H1 (cell line): ENCODE measurements around the gene LRRTM2. TPM values are rescaled to one million over a fixed set of nuclear protein-coding genes. Genes with fewer than 3 reads are reported as not detected.

ENCODE experiments used
- CTCF ChIA-PET: fragments of 300-600 bp; sonication (Branson Sonifier 250); formaldehyde crosslinking; loops from one replicate; lab custom pipeline; 2021; ENCODE audit not compliant: partially characterized antibody; lab: Charles Lee
- POLR2A ChIA-PET: fragments of 300-600 bp; sonication (Branson Sonifier 250); formaldehyde crosslinking; loops from one replicate; lab custom pipeline; 2021; ENCODE audit warnings: inconsistent platforms; ENCODE audit not compliant: partially characterized antibody; lab: Charles Lee
- DNase-seq, 2 experiments: peaks; one replicate each; pipeline versions ENCODE4 v3.0.0 to v3.0.0-alpha.2; 2010 to 2022; ENCODE audit warnings: low spot score in 2 of 2, low read depth in 1 of 2, mixed read lengths in 1 of 2
- FAIRE-seq: peaks from 2 replicates; lab custom pipeline; 2011; peaks lifted over from hg19 to GRCh38; lab: Jason Lieb, UNC
- H2AFZ ChIP-seq: 2 replicates; pipeline ENCODE4 v1.8.1; 2012; ENCODE audit warnings: low read length, inconsistent platforms
- H2AK5ac ChIP-seq: 2 replicates; pipeline ENCODE4 v1.6.1; 2013; ENCODE audit warnings: low read depth, low read length
- H2BK120ac ChIP-seq: replicated peaks from 2 replicates; pipeline ENCODE3; 2013; ENCODE audit warnings: low read depth, low read length, inconsistent platforms
- H2BK12ac ChIP-seq: 2 replicates; pipeline ENCODE4 v1.6.1; 2013; ENCODE audit warnings: low read depth, low read length
- H2BK15ac ChIP-seq: 2 replicates; pipeline ENCODE4 v1.6.1; 2013; ENCODE audit warnings: low read length
- H2BK20ac ChIP-seq: 2 replicates; pipeline ENCODE4 v1.6.1; 2013; ENCODE audit warnings: low read length
- H2BK5ac ChIP-seq: 2 replicates; pipeline ENCODE4 v1.6.1; 2013; ENCODE audit warnings: low read depth, low read length
- H3K14ac ChIP-seq: 2 replicates; pipeline ENCODE4 v1.6.1; 2013; ENCODE audit warnings: inconsistent platforms; ENCODE audit not compliant: insufficient read length
- H3K18ac ChIP-seq: 2 replicates; pipeline ENCODE4 v1.6.1; 2013; ENCODE audit warnings: low read length; ENCODE audit errors: extremely low read depth
- H3K23ac ChIP-seq: 2 replicates; pipeline ENCODE4 v1.6.1; 2013; ENCODE audit warnings: inconsistent platforms; ENCODE audit not compliant: insufficient read length
- H3K23me2 ChIP-seq: 2 replicates; pipeline ENCODE4 v1.6.1; 2013; ENCODE audit warnings: low read depth, low read length
- H3K27ac ChIP-seq: 2 replicates; pipeline ENCODE4 v1.6.1; 2011; ENCODE audit warnings: low read depth, low read length, inconsistent platforms
- H3K27me3 ChIP-seq, 4 experiments: replicated peaks in 1 of 4; 1 replicate in 1 of 4; 2 replicates in 3 of 4; pipeline versions ENCODE4 v1.6.1 to v1.8.1; 2011 to 2013; ENCODE audit warnings: low read length in 3 of 4, mild to moderate bottlenecking in 3 of 4, inconsistent platforms in 2 of 4, mixed read lengths in 2 of 4, moderate library complexity in 1 of 4; ENCODE audit not compliant: control insufficient read depth in 3 of 4, insufficient read depth in 3 of 4; ENCODE audit errors: extremely low read depth in 1 of 4
- H3K36me3 ChIP-seq, 4 experiments: 2 replicates each; pipeline versions ENCODE4 v1.6.1 to v1.8.1; 2011 to 2013; ENCODE audit warnings: mild to moderate bottlenecking in 4 of 4, low read length in 3 of 4, moderate library complexity in 2 of 4, control low read depth in 1 of 4, inconsistent platforms in 1 of 4; ENCODE audit not compliant: insufficient read depth in 4 of 4, control insufficient read depth in 2 of 4
- H3K4ac ChIP-seq: replicated peaks from 2 replicates; pipeline ENCODE3; 2013; ENCODE audit warnings: low read length, low read depth, mixed read lengths, inconsistent platforms; ENCODE audit not compliant: insufficient read length
- H3K4me1 ChIP-seq, 4 experiments: replicated peaks in 1 of 4; 1 replicate in 1 of 4; 2 replicates in 3 of 4; pipeline versions ENCODE4 v1.6.1 to v1.8.1; 2011 to 2013; ENCODE audit warnings: low read length in 3 of 4, inconsistent platforms in 2 of 4, mixed read lengths in 1 of 4; ENCODE audit not compliant: insufficient read depth in 4 of 4, control insufficient read depth in 3 of 4
- H3K4me2 ChIP-seq, 2 experiments: 2 replicates each; pipeline versions ENCODE4 v1.6.1 to v1.8.1; 2011 to 2013; ENCODE audit warnings: low read depth in 2 of 2, low read length in 2 of 2, control low read depth in 1 of 2, inconsistent platforms in 1 of 2, mild to moderate bottlenecking in 1 of 2; ENCODE audit not compliant: insufficient read depth in 1 of 2
- H3K4me3 ChIP-seq, 4 experiments: fragments of 200-600, 300-600 bp in 1 of 4; sonication (generic), shearing (Covaris generic), sonication (Bioruptor Twin) in 1 of 4; 2 replicates each; pipeline versions ENCODE4 v1.5.1 to v1.8.1; 2011 to 2016; ENCODE audit warnings: low read length in 4 of 4, low read depth in 3 of 4, control low read depth in 2 of 4, inconsistent platforms in 2 of 4, mild to moderate bottlenecking in 2 of 4, mixed read lengths in 1 of 4, moderate library complexity in 1 of 4; ENCODE audit not compliant: insufficient read depth in 2 of 4; ENCODE audit errors: extremely low read depth in 1 of 4
- H3K56ac ChIP-seq: replicated peaks from 2 replicates; pipeline ENCODE3; 2013; ENCODE audit warnings: low read depth, mild to moderate bottlenecking, mixed read lengths, low read length, inconsistent platforms; ENCODE audit not compliant: insufficient read length
- H3K79me1 ChIP-seq: 2 replicates; pipeline ENCODE4 v1.6.1; 2013; ENCODE audit warnings: low read depth, low read length, control low read depth
- H3K79me2 ChIP-seq, 2 experiments: 2 replicates each; pipeline versions ENCODE4 v1.6.1 to v1.8.1; 2012 to 2013; ENCODE audit warnings: low read length in 2 of 2, mild to moderate bottlenecking in 2 of 2, inconsistent platforms in 1 of 2; ENCODE audit not compliant: insufficient read depth in 2 of 2, control insufficient read depth in 1 of 2
- H3K9ac ChIP-seq, 4 experiments: replicated peaks in 1 of 4; 1 replicate in 1 of 4; 2 replicates in 3 of 4; pipeline versions ENCODE4 v1.6.1 to v1.8.1; 2011 to 2013; ENCODE audit warnings: low read depth in 3 of 4, low read length in 3 of 4, control low read depth in 2 of 4, mild to moderate bottlenecking in 2 of 4, moderate library complexity in 2 of 4, inconsistent platforms in 1 of 4; ENCODE audit errors: extremely low read depth in 1 of 4
- H3K9me3 ChIP-seq, 2 experiments: 2 replicates each; pipeline versions ENCODE4 v1.6.1 to v1.8.1; 2012 to 2013; ENCODE audit warnings: mild to moderate bottlenecking in 2 of 2, moderate library complexity in 2 of 2, control low read depth in 1 of 2, inconsistent platforms in 1 of 2, low read depth in 1 of 2, low read length in 1 of 2, mixed read lengths in 1 of 2; ENCODE audit not compliant: insufficient read depth in 2 of 2
- H4K20me1 ChIP-seq, 2 experiments: replicated peaks in 1 of 2; 2 replicates each; pipeline versions ENCODE3 to v1.8.1; 2011 to 2013; ENCODE audit warnings: inconsistent platforms in 2 of 2, low read length in 2 of 2, mild to moderate bottlenecking in 1 of 2; ENCODE audit not compliant: insufficient read depth in 2 of 2, control insufficient read depth in 1 of 2
- H4K5ac ChIP-seq: 2 replicates; pipeline ENCODE4 v1.6.1; 2013; ENCODE audit warnings: low read length, low read depth, mixed read lengths, inconsistent platforms; ENCODE audit not compliant: insufficient read length
- H4K8ac ChIP-seq: 2 replicates; pipeline ENCODE4 v1.8.0; 2013; ENCODE audit warnings: mild to moderate bottlenecking, moderate library complexity, low read length, inconsistent platforms; ENCODE audit not compliant: insufficient read depth; ENCODE audit errors: extremely low read depth
- H4K91ac ChIP-seq: replicated peaks from 2 replicates; pipeline ENCODE3; 2013; ENCODE audit warnings: low read length, mixed read lengths, inconsistent platforms; ENCODE audit not compliant: insufficient read length
- BACH1 ChIP-seq: IDR thresholded peaks from 2 replicates; pipeline ENCODE4 v1.6.1; 2012; ENCODE audit warnings: low read length, improper control_type of control experiment
- CEBPB ChIP-seq: IDR thresholded peaks from 2 replicates; pipeline ENCODE4 v1.6.1; 2012; ENCODE audit warnings: low read depth, low read length
- EZH2 ChIP-seq: fragments of 200-600 bp; sonication (generic); IDR thresholded peaks from 2 replicates; pipeline ENCODE4 v1.7.1; 2012; ENCODE audit warnings: low read depth, mild to moderate bottlenecking, moderate library complexity, low read length, inconsistent platforms; ENCODE audit not compliant: severe bottlenecking
- NANOG ChIP-seq: IDR thresholded peaks from 2 replicates; pipeline ENCODE4 v1.6.1; 2011; ENCODE audit warnings: low read length, low read depth, mild to moderate bottlenecking, inconsistent platforms; ENCODE audit not compliant: insufficient read depth, poor library complexity, severe bottlenecking
- YY1 ChIP-seq: IDR thresholded peaks from 2 replicates; pipeline ENCODE4 v1.6.1; 2011; ENCODE audit warnings: low read depth, mild to moderate bottlenecking, low read length
- WGBS, 2 experiments: shearing (Covaris generic) in 1 of 2; methylation state at CpG; one replicate each; pipeline versions ENCODE4 v1.1.6 to v1.1.7; 2013 to 2015; ENCODE audit warnings: low lambda C conversion rate in 2 of 2, mixed read lengths in 2 of 2, inconsistent platforms in 1 of 2, low coverage in 1 of 2, missing lambda C conversion rate in 1 of 2; ENCODE audit not compliant: insufficient replicate concordance in 2 of 2, insufficient coverage in 1 of 2, insufficient read length in 1 of 2; ENCODE audit errors: extremely low coverage in 1 of 2, missing lambda C conversion rate in 1 of 2; 5-methylcytosine and 5-hydroxymethylcytosine counted together
- polyA plus RNA-seq, 7 experiments: library from polyadenylated mRNA; depleted of rRNA in 3 of 7; stranded (reverse) in 5 of 7; unstranded in 2 of 7; fragments of >200 nt in 5 of 7; fragments of 200-250 nt in 2 of 7; gene quantifications; 1 replicate in 5 of 7; 2 replicates in 1 of 7; 4 replicates in 1 of 7; pipeline versions ENCODE4 v1.2.1 to v1.2.3, GENCODE V29; 2011 to 2013; ENCODE audit warnings: missing spikeins in 2 of 7, mixed read lengths in 2 of 7
- total RNA-seq: library from RNA; stranded (reverse); fragmentation: NEBNext Ultra II Directional; extraction: Animal tissue kit (Norgen Biotek cat#: 25700); gene quantifications from 2 replicates; pipeline ENCODE4 v1.2.1, GENCODE V29; 2021

LRRTM2 gene
- total and polyA plus RNA-seq, 2 of the 8 experiments (the other 6 are each of a cell fraction or from before 2014, with no cell fraction given) = not detected

DNA sequence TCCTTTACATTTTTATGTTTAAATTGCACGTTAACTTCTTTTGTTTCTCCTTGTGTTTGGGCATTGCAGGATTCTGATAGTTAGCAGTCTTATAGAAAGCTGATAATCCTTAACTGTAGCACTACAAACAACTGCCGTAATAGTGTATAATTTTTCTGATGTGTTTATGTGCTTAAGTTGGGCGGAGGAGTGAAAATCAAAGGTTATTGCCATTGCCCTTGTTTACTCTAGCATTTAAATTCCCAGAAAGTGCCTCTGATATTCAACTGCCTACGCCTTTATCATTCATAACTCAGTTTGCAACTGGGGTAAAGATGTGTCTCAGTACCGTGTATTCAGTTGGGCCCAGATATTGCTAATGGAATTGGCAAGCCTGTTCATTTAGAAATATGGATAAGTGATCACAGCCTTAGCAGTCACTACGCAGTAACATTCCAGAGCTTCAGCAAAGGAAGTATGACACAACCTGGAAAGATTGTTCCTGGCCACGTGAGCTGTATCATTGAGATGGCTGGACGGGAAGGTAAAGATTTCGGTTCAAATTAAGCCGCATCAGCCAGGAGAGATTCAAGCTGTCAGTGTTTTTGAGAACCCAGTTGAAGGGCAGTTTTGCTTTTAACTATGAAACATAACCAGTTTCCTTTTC, 28.1 kb upstream of the LRRTM2 start:
- DNase-seq (no peak), FAIRE-seq (no peak)
- no peak for TF ChIP-seq CEBPB
- no peak for TF ChIP-seq BACH1
- TF ChIP-seq NANOG = no peak
- TF ChIP-seq YY1 = no peak
- no peak for TF ChIP-seq EZH2
- Histone ChIP-seq H4K5ac (no peak overlapping the region), H3K79me2 (no peaks in the 10 kb centered on the region), H3K27ac (no peak overlapping the region), H3K18ac (no peak overlapping the region), H3K14ac (no peak overlapping the region), H3K56ac (no peak overlapping the region), H4K20me1 (no peaks in the 10 kb centered on the region), H3K9ac (no peak overlapping the region), H3K4ac (no peak overlapping the region), H2AK5ac (no peak overlapping the region), H2BK15ac (no peak overlapping the region), H3K4me2 (no peak overlapping the region), H2BK12ac (no peak overlapping the region), H3K4me1 (peaks cover 0 to 6% (median 0%) of the 10 kb centered on the region in 4 experiments; a peak in 2 of 7 replicates), H2BK20ac (no peak overlapping the region), H3K23ac (no peak overlapping the region), H3K27me3 (no peaks in the 10 kb centered on the region), H3K9me3 (no peaks in the 10 kb centered on the region), H3K23me2 (no peaks in the 10 kb centered on the region), H2BK120ac (no peak overlapping the region), H3K79me1 (peaks cover 2% of the 10 kb centered on the region; the same call in 1 of the 2 replicates), H2AFZ (no peak overlapping the region), H3K4me3 (no peak overlapping the region), H4K91ac (no peak overlapping the region), H2BK5ac (no peak overlapping the region), H3K36me3 (peaks cover 6 to 36% (median 21%) of the 10 kb centered on the region in 4 experiments; a peak in 6 of 8 replicates), H4K8ac (no peak overlapping the region)
- CTCF ChIA-PET = interaction anchor here (0.9 to 1.2 kb wide), 2 partner anchors 44 to 235 kb away, joined by 3 read pairs; no protein-coding TSS in a partner anchor
- POLR2A ChIA-PET = no interaction called here
- WGBS, 2 experiments = 87% methylated on average over 10 of the region's 10 CpGs; no CpG with 5 or more reads in 1 of the 2 experiments
